HEK293 (cell line): Measurements from ENCODE around the gene HES5.

ENCODE experiments used
- CTCF ChIA-PET: fragments of 350-600 bp; formaldehyde crosslinking; extraction: SDS; loops from one replicate; lab custom pipeline; 2021; ENCODE audit warnings: antibody characterized with exemption; lab: Yijun Ruan, JAX
- POLR2A ChIA-PET: fragments of 300-600 bp; formaldehyde crosslinking; extraction: SDS; loops from one replicate; lab custom pipeline; 2020; ENCODE audit warnings: antibody characterized with exemption, inconsistent platforms; lab: Yijun Ruan, JAX
- H3K27ac ChIP-seq: fragments of 200-500 bp; sonication (Bioruptor generic); 2 replicates; pipeline ENCODE4 v1.5.1; 2014; ENCODE audit warnings: low read depth, low read length, control low read depth, inconsistent platforms; ENCODE audit errors: extremely low read depth
- H3K36me3 ChIP-seq, 2 experiments: fragments of 200-500 bp in 1 of 2; sonication (Bioruptor generic) in 1 of 2; 1 replicate in 1 of 2; 2 replicates in 1 of 2; pipeline ENCODE4 v1.5.1; 2014 to 2017; ENCODE audit warnings: inconsistent platforms in 2 of 2, low read length in 2 of 2; ENCODE audit not compliant: control insufficient read depth in 2 of 2, insufficient read depth in 1 of 2
- H3K4me1 ChIP-seq: fragments of 200-500 bp; sonication (Bioruptor generic); 2 replicates; pipeline ENCODE4 v1.5.1; 2014; ENCODE audit warnings: mild to moderate bottlenecking, low read length, inconsistent platforms; ENCODE audit not compliant: control insufficient read depth, insufficient read depth
- H3K4me3 ChIP-seq: 2 replicates; pipeline ENCODE4 v1.5.1; 2011; ENCODE audit warnings: low read depth, mild to moderate bottlenecking, control low read depth, low read length, moderate library complexity
- H3K9me3 ChIP-seq: fragments of 200-500 bp; sonication (Bioruptor generic); 2 replicates; pipeline ENCODE4 v1.5.1; 2014; ENCODE audit warnings: low read depth, low read length, inconsistent platforms; ENCODE audit not compliant: control insufficient read depth, insufficient read depth
- KLF7 ChIP-seq: fragments of 450-650 bp; formaldehyde crosslinking; IDR thresholded peaks from 2 replicates; pipeline ENCODE4 v1.5.1; 2016; ENCODE audit warnings: missing biosample characterization, missing genetic modification characterization, borderline replicate concordance
- OVOL3 ChIP-seq: fragments of 450-650 bp; formaldehyde crosslinking; IDR thresholded peaks from 2 replicates; pipeline ENCODE4 v1.5.1; 2016; ENCODE audit warnings: missing biosample characterization, missing genetic modification characterization
- SP3 ChIP-seq: fragments of 450-650 bp; formaldehyde crosslinking; IDR thresholded peaks from 2 replicates; pipeline ENCODE4 v1.5.1; 2016; ENCODE audit warnings: missing biosample characterization, missing genetic modification characterization
- WT1 ChIP-seq: fragments of 450-650 bp; formaldehyde crosslinking; IDR thresholded peaks from 2 replicates; pipeline ENCODE4 v1.5.1; 2016; ENCODE audit warnings: missing biosample characterization, missing genetic modification characterization
- ZNF10 ChIP-seq: fragments of 450-650 bp; formaldehyde crosslinking; IDR thresholded peaks from 2 replicates; pipeline ENCODE4 v1.5.1; 2017; ENCODE audit warnings: missing biosample characterization, missing genetic modification characterization
- ZNF132 ChIP-seq: fragments of 450-650 bp; formaldehyde crosslinking; IDR thresholded peaks from 2 replicates; pipeline ENCODE4 v1.5.1; 2017; ENCODE audit warnings: missing biosample characterization, missing genetic modification characterization, borderline replicate concordance
- ZNF138 ChIP-seq: fragments of 450-650 bp; formaldehyde crosslinking; IDR thresholded peaks from 2 replicates; pipeline ENCODE4 v1.5.1; 2016; ENCODE audit warnings: missing biosample characterization, missing genetic modification characterization, borderline replicate concordance
- ZNF140 ChIP-seq: fragments of 450-650 bp; formaldehyde crosslinking; IDR thresholded peaks from 2 replicates; pipeline ENCODE4 v1.5.1; 2016; ENCODE audit warnings: missing biosample characterization, missing genetic modification characterization
- ZNF169 ChIP-seq: fragments of 450-650 bp; formaldehyde crosslinking; IDR thresholded peaks from 2 replicates; pipeline ENCODE4 v1.5.1; 2016; ENCODE audit warnings: missing biosample characterization, missing genetic modification characterization
- ZNF19 ChIP-seq: fragments of 450-650 bp; formaldehyde crosslinking; IDR thresholded peaks from 2 replicates; pipeline ENCODE4; 2016; ENCODE audit warnings: missing biosample characterization, missing genetic modification characterization, low read depth
- ZNF24 ChIP-seq: fragments of 450-650 bp; formaldehyde crosslinking; IDR thresholded peaks from 2 replicates; pipeline ENCODE4 v1.5.1; 2016; ENCODE audit warnings: missing biosample characterization, missing genetic modification characterization
- ZNF292 ChIP-seq: fragments of 450-650 bp; formaldehyde crosslinking; IDR thresholded peaks from 2 replicates; pipeline ENCODE4 v1.5.1; 2016; ENCODE audit warnings: low read depth, missing biosample characterization, missing genetic modification characterization, borderline replicate concordance
- ZNF311 ChIP-seq: fragments of 450-650 bp; formaldehyde crosslinking; IDR thresholded peaks from 2 replicates; pipeline ENCODE4 v1.5.1; 2017; ENCODE audit warnings: missing biosample characterization, missing genetic modification characterization, borderline replicate concordance
- ZNF510 ChIP-seq: fragments of 450-650 bp; formaldehyde crosslinking; IDR thresholded peaks from 2 replicates; pipeline ENCODE4 v1.5.1; 2018; ENCODE audit warnings: mild to moderate bottlenecking, missing genetic modification characterization, missing biosample characterization; ENCODE audit not compliant: insufficient replicate concordance
- ZNF548 ChIP-seq: fragments of 450-650 bp; formaldehyde crosslinking; IDR thresholded peaks from 2 replicates; pipeline ENCODE4 v1.5.1; 2016; ENCODE audit warnings: missing biosample characterization, missing genetic modification characterization
- ZNF747 ChIP-seq: fragments of 450-650 bp; formaldehyde crosslinking; IDR thresholded peaks from 2 replicates; pipeline ENCODE4 v1.5.1; 2016; ENCODE audit warnings: missing biosample characterization, missing genetic modification characterization
- ZNF76 ChIP-seq: fragments of 450-650 bp; formaldehyde crosslinking; IDR thresholded peaks from 2 replicates; pipeline ENCODE4; 2016; ENCODE audit warnings: low read depth, missing biosample characterization, missing genetic modification characterization, borderline replicate concordance
- ZNF768 ChIP-seq: fragments of 450-650 bp; formaldehyde crosslinking; IDR thresholded peaks from 2 replicates; pipeline ENCODE4 v1.5.1; 2018; ENCODE audit warnings: missing biosample characterization, mild to moderate bottlenecking, missing genetic modification characterization
- ZXDB ChIP-seq: fragments of 450-650 bp; formaldehyde crosslinking; IDR thresholded peaks from 2 replicates; pipeline ENCODE4 v1.5.1; 2016; ENCODE audit warnings: missing biosample characterization, missing genetic modification characterization
- TF ChIP-seq, protein P1 (sequence below): fragments of 450-650 bp; formaldehyde crosslinking; IDR thresholded peaks from 2 replicates; pipeline ENCODE4 v1.5.1; 2017; ENCODE audit warnings: missing biosample characterization, missing genetic modification characterization
- TF ChIP-seq, protein P2 (sequence below): fragments of 450-650 bp; formaldehyde crosslinking; IDR thresholded peaks from 2 replicates; pipeline ENCODE4 v1.5.1; 2016; ENCODE audit warnings: missing biosample characterization, missing genetic modification characterization
- TF ChIP-seq, protein P3 (sequence below): fragments of 450-650 bp; formaldehyde crosslinking; IDR thresholded peaks from 2 replicates; pipeline ENCODE4 v1.5.1; 2016; ENCODE audit warnings: missing biosample characterization, missing genetic modification characterization
- TF ChIP-seq, protein P4 (sequence below): fragments of 450-650 bp; formaldehyde crosslinking; IDR thresholded peaks from 2 replicates; pipeline ENCODE4 v1.5.1; 2016; ENCODE audit warnings: missing biosample characterization, missing genetic modification characterization, borderline replicate concordance
- TF ChIP-seq, protein P5 (sequence below): fragments of 450-650 bp; formaldehyde crosslinking; IDR thresholded peaks from 2 replicates; pipeline ENCODE4 v1.5.1; 2017; ENCODE audit warnings: missing biosample characterization, missing genetic modification characterization

Gene HES5

DNA sequence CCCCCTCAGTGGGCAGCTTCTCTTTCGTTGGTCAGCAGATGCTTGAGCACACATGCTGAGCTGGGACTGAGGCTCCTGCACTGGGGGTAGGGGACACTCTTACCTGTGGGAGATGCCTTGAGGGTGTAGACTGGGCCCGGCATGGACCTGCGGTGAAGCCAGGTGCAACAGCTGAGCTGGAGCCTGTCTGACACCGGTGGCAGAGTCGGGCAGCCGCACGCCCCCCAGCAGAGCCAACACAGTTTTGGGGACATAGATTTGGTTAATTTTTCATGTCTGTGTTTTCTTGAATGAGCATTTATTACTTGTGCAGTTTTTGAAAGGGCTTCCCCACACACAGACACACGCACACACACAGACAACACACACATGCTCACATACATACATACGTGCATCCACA lies 5.9 kb upstream of the HES5 start (continued):
- TF ChIP-seq, protein P1, sequence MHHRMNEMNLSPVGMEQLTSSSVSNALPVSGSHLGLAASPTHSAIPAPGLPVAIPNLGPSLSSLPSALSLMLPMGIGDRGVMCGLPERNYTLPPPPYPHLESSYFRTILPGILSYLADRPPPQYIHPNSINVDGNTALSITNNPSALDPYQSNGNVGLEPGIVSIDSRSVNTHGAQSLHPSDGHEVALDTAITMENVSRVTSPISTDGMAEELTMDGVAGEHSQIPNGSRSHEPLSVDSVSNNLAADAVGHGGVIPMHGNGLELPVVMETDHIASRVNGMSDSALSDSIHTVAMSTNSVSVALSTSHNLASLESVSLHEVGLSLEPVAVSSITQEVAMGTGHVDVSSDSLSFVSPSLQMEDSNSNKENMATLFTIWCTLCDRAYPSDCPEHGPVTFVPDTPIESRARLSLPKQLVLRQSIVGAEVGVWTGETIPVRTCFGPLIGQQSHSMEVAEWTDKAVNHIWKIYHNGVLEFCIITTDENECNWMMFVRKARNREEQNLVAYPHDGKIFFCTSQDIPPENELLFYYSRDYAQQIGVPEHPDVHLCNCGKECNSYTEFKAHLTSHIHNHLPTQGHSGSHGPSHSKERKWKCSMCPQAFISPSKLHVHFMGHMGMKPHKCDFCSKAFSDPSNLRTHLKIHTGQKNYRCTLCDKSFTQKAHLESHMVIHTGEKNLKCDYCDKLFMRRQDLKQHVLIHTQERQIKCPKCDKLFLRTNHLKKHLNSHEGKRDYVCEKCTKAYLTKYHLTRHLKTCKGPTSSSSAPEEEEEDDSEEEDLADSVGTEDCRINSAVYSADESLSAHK, result no peak
- TF ChIP-seq ZNF76 (tag by site-specific recombination) (no peak), ZNF768 (tag by site-specific recombination) (no peak), KLF7 (no peak), ZNF747 (tag by site-specific recombination) (no peak)

DNA sequence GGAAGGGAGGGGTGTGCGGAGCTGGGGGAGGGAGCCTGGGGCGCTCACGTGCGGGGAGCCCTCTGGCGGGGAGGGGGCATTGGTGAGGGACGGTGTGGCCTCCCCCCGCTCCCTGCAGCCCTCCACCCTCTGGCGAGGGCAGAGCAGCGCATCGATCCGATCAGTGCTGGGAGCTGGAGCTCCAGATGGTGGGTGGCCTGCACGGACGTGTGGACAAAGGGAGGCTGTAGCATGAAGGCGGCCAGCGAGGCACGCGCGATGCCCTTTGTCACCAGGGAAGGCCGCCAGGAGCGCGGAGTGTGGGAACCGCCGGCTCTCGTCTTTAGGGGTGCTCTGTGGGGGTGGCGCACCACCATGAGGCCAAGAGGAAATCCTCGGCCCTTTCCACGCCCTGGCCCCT lies 5.4 kb upstream of the HES5 start:
- no peak overlapping the region for H3K4me3 ChIP-seq
- TF ChIP-seq, protein P2, sequence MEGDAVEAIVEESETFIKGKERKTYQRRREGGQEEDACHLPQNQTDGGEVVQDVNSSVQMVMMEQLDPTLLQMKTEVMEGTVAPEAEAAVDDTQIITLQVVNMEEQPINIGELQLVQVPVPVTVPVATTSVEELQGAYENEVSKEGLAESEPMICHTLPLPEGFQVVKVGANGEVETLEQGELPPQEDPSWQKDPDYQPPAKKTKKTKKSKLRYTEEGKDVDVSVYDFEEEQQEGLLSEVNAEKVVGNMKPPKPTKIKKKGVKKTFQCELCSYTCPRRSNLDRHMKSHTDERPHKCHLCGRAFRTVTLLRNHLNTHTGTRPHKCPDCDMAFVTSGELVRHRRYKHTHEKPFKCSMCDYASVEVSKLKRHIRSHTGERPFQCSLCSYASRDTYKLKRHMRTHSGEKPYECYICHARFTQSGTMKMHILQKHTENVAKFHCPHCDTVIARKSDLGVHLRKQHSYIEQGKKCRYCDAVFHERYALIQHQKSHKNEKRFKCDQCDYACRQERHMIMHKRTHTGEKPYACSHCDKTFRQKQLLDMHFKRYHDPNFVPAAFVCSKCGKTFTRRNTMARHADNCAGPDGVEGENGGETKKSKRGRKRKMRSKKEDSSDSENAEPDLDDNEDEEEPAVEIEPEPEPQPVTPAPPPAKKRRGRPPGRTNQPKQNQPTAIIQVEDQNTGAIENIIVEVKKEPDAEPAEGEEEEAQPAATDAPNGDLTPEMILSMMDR (tag by site-specific recombination), result no peak
- TF ChIP-seq ZNF138 (tag by site-specific recombination) (no peak), WT1 (tag by site-specific recombination) (no peak), ZXDB (no peak), ZNF311 (tag by site-specific recombination) (no peak), ZNF510 (tag by site-specific recombination) (no peak), ZNF132 (tag by site-specific recombination) (no peak), ZNF19 (tag by site-specific recombination) (no peak), ZNF292 (tag by site-specific recombination) (no peak), ZNF169 (tag by site-specific recombination) (no peak), ZNF140 (no peak), OVOL3 (tag by site-specific recombination) (no peak), ZNF10 (tag by site-specific recombination) (no peak), ZNF548 (tag by site-specific recombination) (no peak), SP3 (no peak), ZNF24 (tag by site-specific recombination) (no peak)
- TF ChIP-seq, protein P3, sequence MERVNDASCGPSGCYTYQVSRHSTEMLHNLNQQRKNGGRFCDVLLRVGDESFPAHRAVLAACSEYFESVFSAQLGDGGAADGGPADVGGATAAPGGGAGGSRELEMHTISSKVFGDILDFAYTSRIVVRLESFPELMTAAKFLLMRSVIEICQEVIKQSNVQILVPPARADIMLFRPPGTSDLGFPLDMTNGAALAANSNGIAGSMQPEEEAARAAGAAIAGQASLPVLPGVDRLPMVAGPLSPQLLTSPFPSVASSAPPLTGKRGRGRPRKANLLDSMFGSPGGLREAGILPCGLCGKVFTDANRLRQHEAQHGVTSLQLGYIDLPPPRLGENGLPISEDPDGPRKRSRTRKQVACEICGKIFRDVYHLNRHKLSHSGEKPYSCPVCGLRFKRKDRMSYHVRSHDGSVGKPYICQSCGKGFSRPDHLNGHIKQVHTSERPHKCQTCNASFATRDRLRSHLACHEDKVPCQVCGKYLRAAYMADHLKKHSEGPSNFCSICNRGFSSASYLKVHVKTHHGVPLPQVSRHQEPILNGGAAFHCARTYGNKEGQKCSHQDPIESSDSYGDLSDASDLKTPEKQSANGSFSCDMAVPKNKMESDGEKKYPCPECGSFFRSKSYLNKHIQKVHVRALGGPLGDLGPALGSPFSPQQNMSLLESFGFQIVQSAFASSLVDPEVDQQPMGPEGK (tag by site-specific recombination), result no peak
- TF ChIP-seq, protein P4, sequence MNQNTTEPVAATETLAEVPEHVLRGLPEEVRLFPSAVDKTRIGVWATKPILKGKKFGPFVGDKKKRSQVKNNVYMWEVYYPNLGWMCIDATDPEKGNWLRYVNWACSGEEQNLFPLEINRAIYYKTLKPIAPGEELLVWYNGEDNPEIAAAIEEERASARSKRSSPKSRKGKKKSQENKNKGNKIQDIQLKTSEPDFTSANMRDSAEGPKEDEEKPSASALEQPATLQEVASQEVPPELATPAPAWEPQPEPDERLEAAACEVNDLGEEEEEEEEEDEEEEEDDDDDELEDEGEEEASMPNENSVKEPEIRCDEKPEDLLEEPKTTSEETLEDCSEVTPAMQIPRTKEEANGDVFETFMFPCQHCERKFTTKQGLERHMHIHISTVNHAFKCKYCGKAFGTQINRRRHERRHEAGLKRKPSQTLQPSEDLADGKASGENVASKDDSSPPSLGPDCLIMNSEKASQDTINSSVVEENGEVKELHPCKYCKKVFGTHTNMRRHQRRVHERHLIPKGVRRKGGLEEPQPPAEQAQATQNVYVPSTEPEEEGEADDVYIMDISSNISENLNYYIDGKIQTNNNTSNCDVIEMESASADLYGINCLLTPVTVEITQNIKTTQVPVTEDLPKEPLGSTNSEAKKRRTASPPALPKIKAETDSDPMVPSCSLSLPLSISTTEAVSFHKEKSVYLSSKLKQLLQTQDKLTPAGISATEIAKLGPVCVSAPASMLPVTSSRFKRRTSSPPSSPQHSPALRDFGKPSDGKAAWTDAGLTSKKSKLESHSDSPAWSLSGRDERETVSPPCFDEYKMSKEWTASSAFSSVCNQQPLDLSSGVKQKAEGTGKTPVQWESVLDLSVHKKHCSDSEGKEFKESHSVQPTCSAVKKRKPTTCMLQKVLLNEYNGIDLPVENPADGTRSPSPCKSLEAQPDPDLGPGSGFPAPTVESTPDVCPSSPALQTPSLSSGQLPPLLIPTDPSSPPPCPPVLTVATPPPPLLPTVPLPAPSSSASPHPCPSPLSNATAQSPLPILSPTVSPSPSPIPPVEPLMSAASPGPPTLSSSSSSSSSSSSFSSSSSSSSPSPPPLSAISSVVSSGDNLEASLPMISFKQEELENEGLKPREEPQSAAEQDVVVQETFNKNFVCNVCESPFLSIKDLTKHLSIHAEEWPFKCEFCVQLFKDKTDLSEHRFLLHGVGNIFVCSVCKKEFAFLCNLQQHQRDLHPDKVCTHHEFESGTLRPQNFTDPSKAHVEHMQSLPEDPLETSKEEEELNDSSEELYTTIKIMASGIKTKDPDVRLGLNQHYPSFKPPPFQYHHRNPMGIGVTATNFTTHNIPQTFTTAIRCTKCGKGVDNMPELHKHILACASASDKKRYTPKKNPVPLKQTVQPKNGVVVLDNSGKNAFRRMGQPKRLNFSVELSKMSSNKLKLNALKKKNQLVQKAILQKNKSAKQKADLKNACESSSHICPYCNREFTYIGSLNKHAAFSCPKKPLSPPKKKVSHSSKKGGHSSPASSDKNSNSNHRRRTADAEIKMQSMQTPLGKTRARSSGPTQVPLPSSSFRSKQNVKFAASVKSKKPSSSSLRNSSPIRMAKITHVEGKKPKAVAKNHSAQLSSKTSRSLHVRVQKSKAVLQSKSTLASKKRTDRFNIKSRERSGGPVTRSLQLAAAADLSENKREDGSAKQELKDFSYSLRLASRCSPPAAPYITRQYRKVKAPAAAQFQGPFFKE (tag by site-specific recombination), result no peak
- TF ChIP-seq, protein P5, sequence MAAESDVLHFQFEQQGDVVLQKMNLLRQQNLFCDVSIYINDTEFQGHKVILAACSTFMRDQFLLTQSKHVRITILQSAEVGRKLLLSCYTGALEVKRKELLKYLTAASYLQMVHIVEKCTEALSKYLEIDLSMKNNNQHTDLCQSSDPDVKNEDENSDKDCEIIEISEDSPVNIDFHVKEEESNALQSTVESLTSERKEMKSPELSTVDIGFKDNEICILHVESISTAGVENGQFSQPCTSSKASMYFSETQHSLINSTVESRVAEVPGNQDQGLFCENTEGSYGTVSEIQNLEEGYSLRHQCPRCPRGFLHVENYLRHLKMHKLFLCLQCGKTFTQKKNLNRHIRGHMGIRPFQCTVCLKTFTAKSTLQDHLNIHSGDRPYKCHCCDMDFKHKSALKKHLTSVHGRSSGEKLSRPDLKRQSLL (tag by site-specific recombination), result no peak
- TF ChIP-seq, all 188 proteins: peak for 0
- ChIA-PET POLR2A (interaction anchor here (0.6 to 2.0 kb wide), 3 partner anchors 9 to 10 kb away, joined by 3 to 16 read pairs (median 4); partner anchors contain the start of gene PANK4), CTCF (interaction anchor here (0.6 to 2.9 kb wide), 3 partner anchors 12 to 341 kb away, joined by 3 to 9 read pairs (median 5); partner anchors contain the start of gene FAAP20)
- H3K36me3 ChIP-seq, result no peaks in the 10 kb centered on the region
- H3K27ac ChIP-seq, result no peak overlapping the region
- H3K9me3 ChIP-seq, result no peaks in the 10 kb centered on the region
- H3K4me1 ChIP-seq, result no peaks in the 10 kb centered on the region
